ENCODE results near the gene CAMK1D. TPM values are rescaled to one million over a fixed set of nuclear protein-coding genes. Genes with fewer than 3 reads are reported as not detected.

Gene CAMK1D
- total and polyA plus RNA-seq, 2 experiments from 2014 or later = 4.6 to 7.2 TPM

DNA sequence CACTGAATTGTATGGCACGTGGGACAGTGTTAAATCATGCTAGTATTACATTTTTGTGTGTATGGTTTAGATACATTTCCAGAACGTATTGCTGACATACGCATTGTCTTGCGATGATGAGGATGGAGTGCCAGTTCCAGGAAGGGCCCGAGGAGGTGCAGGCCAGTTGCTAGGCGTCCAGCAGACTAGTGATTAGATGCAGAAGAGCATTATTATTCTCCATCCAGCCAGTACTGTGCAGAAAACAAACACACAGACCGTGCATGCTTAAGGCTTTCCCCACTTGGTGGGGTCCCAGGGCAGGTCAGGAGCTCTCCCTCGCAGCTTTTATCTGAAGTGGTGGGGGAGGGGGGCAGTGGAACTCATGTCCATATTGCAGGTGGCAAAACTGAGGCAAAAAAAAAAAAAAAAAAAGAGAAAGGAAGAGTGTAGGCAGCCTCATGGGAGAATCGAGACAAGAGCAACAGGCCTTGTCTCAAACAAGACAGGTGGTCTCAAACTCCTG, 189.2 kb downstream of the CAMK1D start:
- TF ChIP-seq NANOG (IDR thresholded peaks at IDR 0.05; ENCODE audit: borderline replicate concordance) = no peak
- TF ChIP-seq POLR2AphosphoS5 (IDR thresholded peaks at IDR 0.05; ENCODE audit: low read depth) = no peak
- no peak for TF ChIP-seq EZH2 (IDR thresholded peaks at IDR 0.05; ENCODE audit: low read depth, unreplicated experiment)
- TF ChIP-seq STAT1 (IDR thresholded peaks at IDR 0.05; ENCODE audit: unreplicated experiment) = no peak
- H3K27me3 ChIP-seq (ENCODE audit: insufficient read depth) = no peaks in the 10 kb centered on the region
- no peaks in the 10 kb centered on the region for H3K9me2 ChIP-seq (ENCODE audit: insufficient read depth)
- Mint-ChIP-seq H3K4me1 (peaks cover 11% of the 10 kb centered on the region; the same call in 2 of the 3 replicates), H3K9me3 (no peaks in the 10 kb centered on the region), H3K27ac (no peak overlapping the region), H3K36me3 (ENCODE audit: low read depth) (no peaks in the 10 kb centered on the region), H3K4me3 (no peak overlapping the region), H3K27me3 (ENCODE audit: insufficient read depth, low read depth, poor library complexity) (no peaks in the 10 kb centered on the region)
- H3K27ac ChIP-seq (ENCODE audit: low read depth) = no peak overlapping the region
- no peaks in the 10 kb centered on the region for H3K79me2 ChIP-seq (replicated peaks; ENCODE audit: insufficient read depth)
- H3K4me2 ChIP-seq = no peak overlapping the region
- no peaks in the 10 kb centered on the region for H3F3A ChIP-seq (replicated peaks; ENCODE audit: low read depth)
- no peaks in the 10 kb centered on the region for H3K4me1 ChIP-seq (ENCODE audit: insufficient read depth)
- no peaks in the 10 kb centered on the region for H3K36me3 ChIP-seq (ENCODE audit: insufficient read depth)
- H2AFZ ChIP-seq = no peak overlapping the region
- ATAC-seq (no peak), DNase-seq (ENCODE audit: low spot score) (no peak)
- no peaks in the 10 kb centered on the region for H4K20me1 ChIP-seq (replicated peaks; ENCODE audit: insufficient read depth)
- no peak overlapping the region for H3K4me3 ChIP-seq

DNA sequence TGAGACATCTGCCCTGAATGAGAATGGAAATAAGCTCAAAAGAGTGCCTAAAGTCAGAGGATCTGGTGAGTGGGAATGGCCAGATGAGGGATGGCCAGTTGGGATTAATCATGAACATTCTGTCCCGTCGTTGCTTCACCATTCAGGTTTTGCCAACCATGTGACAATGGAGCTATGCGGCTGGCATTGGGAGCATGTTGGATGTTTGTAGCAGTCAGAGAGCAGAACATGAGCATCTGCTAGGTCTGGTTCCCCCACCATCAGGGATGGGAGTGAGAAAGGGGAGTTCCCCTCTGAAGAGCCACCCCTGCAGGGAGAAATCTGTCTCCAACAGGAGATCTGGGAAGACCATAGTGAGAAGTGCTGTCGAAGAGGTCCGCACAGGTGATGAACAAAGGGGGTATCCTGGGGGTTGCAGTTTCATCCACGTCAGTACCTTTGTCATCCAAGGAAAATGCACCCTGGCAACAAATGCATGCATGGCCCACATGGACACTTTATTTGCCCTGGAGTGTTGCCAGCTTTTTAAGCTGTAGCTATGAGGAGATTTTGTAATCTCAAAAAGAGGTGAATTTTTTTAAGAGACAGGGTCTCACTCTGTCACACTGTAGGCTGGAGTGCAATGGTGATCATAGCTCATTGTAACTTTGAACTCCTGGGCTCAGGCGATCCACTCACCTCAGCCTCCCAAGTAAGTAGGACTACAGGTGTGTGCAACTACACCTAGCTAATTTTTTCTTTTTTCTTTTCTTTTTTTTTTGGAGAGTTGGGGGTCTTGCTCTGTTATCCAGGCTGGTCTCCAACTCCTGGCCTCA, 190.2 kb downstream of the CAMK1D start:
- no peaks in the 10 kb centered on the region for H3F3A ChIP-seq (replicated peaks; ENCODE audit: low read depth)
- Mint-ChIP-seq H3K4me1 (peaks cover 16% of the 10 kb centered on the region; the same call in 2 of the 3 replicates), H3K9me3 (peaks cover 2% of the 10 kb centered on the region; the same call in 1 of the 3 replicates), H3K27ac (no peak overlapping the region; the same call in 1 of the 2 replicates), H3K36me3 (ENCODE audit: low read depth) (no peaks in the 10 kb centered on the region), H3K27me3 (ENCODE audit: insufficient read depth, low read depth, poor library complexity) (no peaks in the 10 kb centered on the region), H3K4me3 (no peak overlapping the region)
- H3K27me3 ChIP-seq (ENCODE audit: insufficient read depth) = no peaks in the 10 kb centered on the region
- DNase-seq (ENCODE audit: low spot score) (no peak), ATAC-seq (no peak)
- H3K4me2 ChIP-seq = no peak overlapping the region
- H3K27ac ChIP-seq (ENCODE audit: low read depth) = no peak overlapping the region
- H4K20me1 ChIP-seq (replicated peaks; ENCODE audit: insufficient read depth) = no peaks in the 10 kb centered on the region
- H3K36me3 ChIP-seq (ENCODE audit: insufficient read depth) = no peaks in the 10 kb centered on the region
- H3K79me2 ChIP-seq (replicated peaks; ENCODE audit: insufficient read depth) = no peaks in the 10 kb centered on the region
- H3K4me1 ChIP-seq (ENCODE audit: insufficient read depth) = no peaks in the 10 kb centered on the region
- H2AFZ ChIP-seq = no peak overlapping the region
- no peak overlapping the region for H3K4me3 ChIP-seq
- H3K9me2 ChIP-seq (ENCODE audit: insufficient read depth) = no peaks in the 10 kb centered on the region
- TF ChIP-seq EZH2phosphoT487 (IDR thresholded peaks at IDR 0.05; ENCODE audit: unreplicated experiment) = no peak
- TF ChIP-seq STAT1 (IDR thresholded peaks at IDR 0.05; ENCODE audit: unreplicated experiment) = no peak
- TF ChIP-seq POLR2AphosphoS5 (IDR thresholded peaks at IDR 0.05; ENCODE audit: low read depth) = no peak
- no peak for TF ChIP-seq ZNF331 (CRISPR knock-in tag; IDR thresholded peaks at IDR 0.05; ENCODE audit: low read depth)
- TF ChIP-seq, protein P1, sequence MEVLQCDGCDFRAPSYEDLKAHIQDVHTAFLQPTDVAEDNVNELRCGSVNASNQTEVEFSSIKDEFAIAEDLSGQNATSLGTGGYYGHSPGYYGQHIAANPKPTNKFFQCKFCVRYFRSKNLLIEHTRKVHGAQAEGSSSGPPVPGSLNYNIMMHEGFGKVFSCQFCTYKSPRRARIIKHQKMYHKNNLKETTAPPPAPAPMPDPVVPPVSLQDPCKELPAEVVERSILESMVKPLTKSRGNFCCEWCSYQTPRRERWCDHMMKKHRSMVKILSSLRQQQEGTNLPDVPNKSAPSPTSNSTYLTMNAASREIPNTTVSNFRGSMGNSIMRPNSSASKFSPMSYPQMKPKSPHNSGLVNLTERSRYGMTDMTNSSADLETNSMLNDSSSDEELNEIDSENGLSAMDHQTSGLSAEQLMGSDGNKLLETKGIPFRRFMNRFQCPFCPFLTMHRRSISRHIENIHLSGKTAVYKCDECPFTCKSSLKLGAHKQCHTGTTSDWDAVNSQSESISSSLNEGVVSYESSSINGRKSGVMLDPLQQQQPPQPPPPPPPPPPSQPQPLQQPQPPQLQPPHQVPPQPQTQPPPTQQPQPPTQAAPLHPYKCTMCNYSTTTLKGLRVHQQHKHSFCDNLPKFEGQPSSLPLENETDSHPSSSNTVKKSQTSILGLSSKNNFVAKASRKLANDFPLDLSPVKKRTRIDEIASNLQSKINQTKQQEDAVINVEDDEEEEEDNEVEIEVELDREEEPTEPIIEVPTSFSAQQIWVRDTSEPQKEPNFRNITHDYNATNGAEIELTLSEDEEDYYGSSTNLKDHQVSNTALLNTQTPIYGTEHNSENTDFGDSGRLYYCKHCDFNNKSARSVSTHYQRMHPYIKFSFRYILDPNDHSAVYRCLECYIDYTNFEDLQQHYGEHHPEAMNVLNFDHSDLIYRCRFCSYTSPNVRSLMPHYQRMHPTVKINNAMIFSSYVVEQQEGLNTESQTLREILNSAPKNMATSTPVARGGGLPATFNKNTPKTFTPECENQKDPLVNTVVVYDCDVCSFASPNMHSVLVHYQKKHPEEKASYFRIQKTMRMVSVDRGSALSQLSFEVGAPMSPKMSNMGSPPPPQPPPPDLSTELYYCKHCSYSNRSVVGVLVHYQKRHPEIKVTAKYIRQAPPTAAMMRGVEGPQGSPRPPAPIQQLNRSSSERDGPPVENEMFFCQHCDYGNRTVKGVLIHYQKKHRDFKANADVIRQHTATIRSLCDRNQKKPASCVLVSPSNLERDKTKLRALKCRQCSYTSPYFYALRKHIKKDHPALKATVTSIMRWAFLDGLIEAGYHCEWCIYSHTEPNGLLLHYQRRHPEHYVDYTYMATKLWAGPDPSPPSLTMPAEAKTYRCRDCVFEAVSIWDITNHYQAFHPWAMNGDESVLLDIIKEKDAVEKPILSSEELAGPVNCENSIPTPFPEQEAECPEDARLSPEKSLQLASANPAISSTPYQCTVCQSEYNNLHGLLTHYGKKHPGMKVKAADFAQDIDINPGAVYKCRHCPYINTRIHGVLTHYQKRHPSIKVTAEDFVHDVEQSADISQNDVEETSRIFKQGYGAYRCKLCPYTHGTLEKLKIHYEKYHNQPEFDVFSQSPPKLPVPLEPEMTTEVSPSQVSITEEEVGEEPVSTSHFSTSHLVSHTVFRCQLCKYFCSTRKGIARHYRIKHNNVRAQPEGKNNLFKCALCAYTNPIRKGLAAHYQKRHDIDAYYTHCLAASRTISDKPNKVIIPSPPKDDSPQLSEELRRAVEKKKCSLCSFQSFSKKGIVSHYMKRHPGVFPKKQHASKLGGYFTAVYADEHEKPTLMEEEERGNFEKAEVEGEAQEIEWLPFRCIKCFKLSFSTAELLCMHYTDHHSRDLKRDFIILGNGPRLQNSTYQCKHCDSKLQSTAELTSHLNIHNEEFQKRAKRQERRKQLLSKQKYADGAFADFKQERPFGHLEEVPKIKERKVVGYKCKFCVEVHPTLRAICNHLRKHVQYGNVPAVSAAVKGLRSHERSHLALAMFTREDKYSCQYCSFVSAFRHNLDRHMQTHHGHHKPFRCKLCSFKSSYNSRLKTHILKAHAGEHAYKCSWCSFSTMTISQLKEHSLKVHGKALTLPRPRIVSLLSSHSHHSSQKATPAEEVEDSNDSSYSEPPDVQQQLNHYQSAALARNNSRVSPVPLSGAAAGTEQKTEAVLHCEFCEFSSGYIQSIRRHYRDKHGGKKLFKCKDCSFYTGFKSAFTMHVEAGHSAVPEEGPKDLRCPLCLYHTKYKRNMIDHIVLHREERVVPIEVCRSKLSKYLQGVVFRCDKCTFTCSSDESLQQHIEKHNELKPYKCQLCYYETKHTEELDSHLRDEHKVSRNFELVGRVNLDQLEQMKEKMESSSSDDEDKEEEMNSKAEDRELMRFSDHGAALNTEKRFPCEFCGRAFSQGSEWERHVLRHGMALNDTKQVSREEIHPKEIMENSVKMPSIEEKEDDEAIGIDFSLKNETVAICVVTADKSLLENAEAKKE (CRISPR knock-in tag; IDR thresholded peaks at IDR 0.05) = no peak
- TF ChIP-seq JUNB (IDR thresholded peaks at IDR 0.05; ENCODE audit: unreplicated experiment) = no peak
- TF ChIP-seq, protein P2, sequence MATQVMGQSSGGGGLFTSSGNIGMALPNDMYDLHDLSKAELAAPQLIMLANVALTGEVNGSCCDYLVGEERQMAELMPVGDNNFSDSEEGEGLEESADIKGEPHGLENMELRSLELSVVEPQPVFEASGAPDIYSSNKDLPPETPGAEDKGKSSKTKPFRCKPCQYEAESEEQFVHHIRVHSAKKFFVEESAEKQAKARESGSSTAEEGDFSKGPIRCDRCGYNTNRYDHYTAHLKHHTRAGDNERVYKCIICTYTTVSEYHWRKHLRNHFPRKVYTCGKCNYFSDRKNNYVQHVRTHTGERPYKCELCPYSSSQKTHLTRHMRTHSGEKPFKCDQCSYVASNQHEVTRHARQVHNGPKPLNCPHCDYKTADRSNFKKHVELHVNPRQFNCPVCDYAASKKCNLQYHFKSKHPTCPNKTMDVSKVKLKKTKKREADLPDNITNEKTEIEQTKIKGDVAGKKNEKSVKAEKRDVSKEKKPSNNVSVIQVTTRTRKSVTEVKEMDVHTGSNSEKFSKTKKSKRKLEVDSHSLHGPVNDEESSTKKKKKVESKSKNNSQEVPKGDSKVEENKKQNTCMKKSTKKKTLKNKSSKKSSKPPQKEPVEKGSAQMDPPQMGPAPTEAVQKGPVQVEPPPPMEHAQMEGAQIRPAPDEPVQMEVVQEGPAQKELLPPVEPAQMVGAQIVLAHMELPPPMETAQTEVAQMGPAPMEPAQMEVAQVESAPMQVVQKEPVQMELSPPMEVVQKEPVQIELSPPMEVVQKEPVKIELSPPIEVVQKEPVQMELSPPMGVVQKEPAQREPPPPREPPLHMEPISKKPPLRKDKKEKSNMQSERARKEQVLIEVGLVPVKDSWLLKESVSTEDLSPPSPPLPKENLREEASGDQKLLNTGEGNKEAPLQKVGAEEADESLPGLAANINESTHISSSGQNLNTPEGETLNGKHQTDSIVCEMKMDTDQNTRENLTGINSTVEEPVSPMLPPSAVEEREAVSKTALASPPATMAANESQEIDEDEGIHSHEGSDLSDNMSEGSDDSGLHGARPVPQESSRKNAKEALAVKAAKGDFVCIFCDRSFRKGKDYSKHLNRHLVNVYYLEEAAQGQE (IDR thresholded peaks at IDR 0.05; ENCODE audit: unreplicated experiment) = no peak
- TF ChIP-seq, protein P3, sequence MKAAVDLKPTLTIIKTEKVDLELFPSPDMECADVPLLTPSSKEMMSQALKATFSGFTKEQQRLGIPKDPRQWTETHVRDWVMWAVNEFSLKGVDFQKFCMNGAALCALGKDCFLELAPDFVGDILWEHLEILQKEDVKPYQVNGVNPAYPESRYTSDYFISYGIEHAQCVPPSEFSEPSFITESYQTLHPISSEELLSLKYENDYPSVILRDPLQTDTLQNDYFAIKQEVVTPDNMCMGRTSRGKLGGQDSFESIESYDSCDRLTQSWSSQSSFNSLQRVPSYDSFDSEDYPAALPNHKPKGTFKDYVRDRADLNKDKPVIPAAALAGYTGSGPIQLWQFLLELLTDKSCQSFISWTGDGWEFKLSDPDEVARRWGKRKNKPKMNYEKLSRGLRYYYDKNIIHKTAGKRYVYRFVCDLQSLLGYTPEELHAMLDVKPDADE (IDR thresholded peaks at IDR 0.05) = no peak
